ENCODE results near the gene IL25.

Gene IL25

GRCh38 chr14:23406244-23406643 lies 33.6 kb downstream of the IL25 start:
- no peak overlapping the region for H3K14ac ChIP-seq (ENCODE audit: low read length in 2 of 2)
- no peaks in the 10 kb centered on the region for H3K36me3 ChIP-seq (ENCODE audit: control insufficient read depth in 1 of 2, insufficient read depth in 2 of 2, low read depth in 1 of 2, low read length in 2 of 2)

GRCh38 chr14:23406725-23407355 lies 34.2 kb downstream of the IL25 start:
- H3K27ac ChIP-seq (ENCODE audit: low read length, poor library complexity, severe bottlenecking): no peak overlapping the region
- peak overlapping the region; percentile 7 for H4K91ac ChIP-seq (ENCODE audit: low read length)
- H3K14ac ChIP-seq (ENCODE audit: low read length in 2 of 2): no peak overlapping the region
- no peak overlapping the region for H3K4ac ChIP-seq (ENCODE audit: low read depth in 1 of 2, low read length in 2 of 2)
- H3K4me3 ChIP-seq (ENCODE audit: insufficient read depth in 1 of 2, low read depth in 1 of 2, low read length in 2 of 2): no peak overlapping the region
- H2BK120ac ChIP-seq (ENCODE audit: low read depth, low read length): no peak overlapping the region
- H3K36me3 ChIP-seq (ENCODE audit: control insufficient read depth in 1 of 2, insufficient read depth in 2 of 2, low read depth in 1 of 2, low read length in 2 of 2): no peaks in the 10 kb centered on the region
- no peaks in the 10 kb centered on the region for H3K79me1 ChIP-seq (replicated peaks; ENCODE audit: low read length, poor library complexity, severe bottlenecking)
- no peaks in the 10 kb centered on the region for H3K4me1 ChIP-seq (ENCODE audit: control insufficient read depth, insufficient read depth, low read depth, low read length)
- DNase-seq: no peak
- WGBS: 82% methylated on average over 14 of the region's 15 CpGs
- H3K9ac ChIP-seq (ENCODE audit: low read length): no peak overlapping the region
- no peak overlapping the region for H2AK5ac ChIP-seq (ENCODE audit: low read length, severe bottlenecking)
- H4K8ac ChIP-seq (ENCODE audit: low read length): no peak overlapping the region
- no peaks in the 10 kb centered on the region for H3K9me3 ChIP-seq (ENCODE audit: control insufficient read depth, low read length)
- no peak overlapping the region for H2BK15ac ChIP-seq (ENCODE audit: low read depth, poor library complexity, severe bottlenecking)
- no peak overlapping the region for H2BK5ac ChIP-seq (ENCODE audit: low read depth, low read length, poor library complexity, severe bottlenecking)
- H3K4me2 ChIP-seq (ENCODE audit: low read length, poor library complexity, severe bottlenecking): no peak overlapping the region
- H3K23ac ChIP-seq (ENCODE audit: low read length in 2 of 2): no peak overlapping the region
- no peak overlapping the region for H3K18ac ChIP-seq (ENCODE audit: low read depth in 1 of 2, low read length in 2 of 2)
- H2BK12ac ChIP-seq (ENCODE audit: low read length in 2 of 2): no peak overlapping the region
- peaks cover 61 to 86% of the 10 kb centered on the region in 2 experiments for H3K27me3 ChIP-seq (ENCODE audit: control insufficient read depth in 1 of 2, insufficient read depth in 1 of 2, low read length in 2 of 2)
- no peak overlapping the region for H2AFZ ChIP-seq (ENCODE audit: low read depth, low read length)

More at GRCh38 chr14:23406244-23406643, 33.6 kb downstream of the IL25 start:
- H2BK120ac ChIP-seq (ENCODE audit: low read depth, low read length): no peak overlapping the region
- no peak overlapping the region for H2BK12ac ChIP-seq (ENCODE audit: low read length in 2 of 2)
- H3K27me3 ChIP-seq (ENCODE audit: control insufficient read depth in 1 of 2, insufficient read depth in 1 of 2, low read length in 2 of 2): peaks cover 57 to 88% of the 10 kb centered on the region in 2 experiments
- no peak overlapping the region for H2AFZ ChIP-seq (ENCODE audit: low read depth, low read length)
- no peaks in the 10 kb centered on the region for H3K4me1 ChIP-seq (ENCODE audit: control insufficient read depth, insufficient read depth, low read depth, low read length)
- H2BK5ac ChIP-seq (ENCODE audit: low read depth, low read length, poor library complexity, severe bottlenecking): no peak overlapping the region
- H4K8ac ChIP-seq (ENCODE audit: low read length): no peak overlapping the region
- 63% methylated on average over 4 of the region's 4 CpGs for WGBS
- H2AK5ac ChIP-seq (ENCODE audit: low read length, severe bottlenecking): no peak overlapping the region
- H2BK15ac ChIP-seq (ENCODE audit: low read depth, poor library complexity, severe bottlenecking): no peak overlapping the region
- no peak overlapping the region for H3K23ac ChIP-seq (ENCODE audit: low read length in 2 of 2)
- H4K91ac ChIP-seq (ENCODE audit: low read length): no peak overlapping the region
- H3K18ac ChIP-seq (ENCODE audit: low read depth in 1 of 2, low read length in 2 of 2): no peak overlapping the region
- no peak for DNase-seq
- no peak overlapping the region for H3K4me2 ChIP-seq (ENCODE audit: low read length, poor library complexity, severe bottlenecking)
- no peaks in the 10 kb centered on the region for H3K9me3 ChIP-seq (ENCODE audit: control insufficient read depth, low read length)
- no peaks in the 10 kb centered on the region for H3K79me1 ChIP-seq (replicated peaks; ENCODE audit: low read length, poor library complexity, severe bottlenecking)
- H3K9ac ChIP-seq (ENCODE audit: low read length): no peak overlapping the region
- no peak overlapping the region for H3K4ac ChIP-seq (ENCODE audit: low read depth in 1 of 2, low read length in 2 of 2)
- H3K27ac ChIP-seq (ENCODE audit: low read length, poor library complexity, severe bottlenecking): no peak overlapping the region
- no peak overlapping the region for H3K4me3 ChIP-seq (ENCODE audit: insufficient read depth in 1 of 2, low read depth in 1 of 2, low read length in 2 of 2)

DNA sequence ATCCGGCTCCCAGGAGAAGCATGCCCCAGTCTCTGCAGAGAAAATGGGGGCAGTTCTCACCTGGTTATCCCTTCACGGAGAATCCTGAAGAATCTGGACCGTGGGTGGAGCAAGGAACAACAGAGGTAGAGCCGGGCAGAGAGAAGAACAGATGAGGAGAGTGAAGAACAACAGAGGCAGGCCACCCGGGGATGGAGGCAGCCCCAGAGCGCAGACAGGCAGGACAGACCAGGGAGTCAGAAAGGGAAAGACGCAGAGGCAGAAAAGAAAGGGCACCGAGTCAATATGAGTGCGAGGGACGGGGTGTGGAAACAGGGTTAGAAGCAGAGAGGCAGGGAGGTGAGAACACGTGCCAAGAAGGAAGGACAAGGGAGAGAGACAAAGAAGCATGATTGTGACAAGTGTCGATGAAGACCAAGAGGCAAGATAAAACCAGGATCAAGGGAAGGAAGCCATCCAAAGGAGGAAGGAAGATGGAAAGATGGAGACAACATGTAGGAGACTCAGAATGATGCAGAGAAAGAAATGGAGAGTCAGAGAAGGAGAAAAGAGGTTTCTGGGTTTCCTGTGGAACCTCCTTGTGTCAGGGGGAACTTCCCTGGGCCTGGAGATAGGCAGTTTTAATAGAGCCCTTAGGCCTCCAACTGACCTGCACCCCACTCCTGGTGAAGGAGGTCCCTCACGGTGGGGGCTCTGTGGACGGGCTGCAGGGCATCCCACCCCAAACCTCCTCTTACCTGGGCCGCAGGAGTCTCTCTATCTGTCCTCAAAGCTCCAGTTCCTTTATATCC lies 35.1 kb downstream of the IL25 start, which contains the start of gene MYH6:
Gene MYH6 (minus strand): TSS at position 758 of the 791 bp plus-strand sequence. CDS start 1,050 bp downstream, outside the sequence.
- no peak within 1 kb of the TSS for H3K4me2 ChIP-seq (ENCODE audit: low read length, poor library complexity, severe bottlenecking)
- H3K18ac ChIP-seq (ENCODE audit: low read depth in 1 of 2, low read length in 2 of 2): no peak within 1 kb of the TSS
- no peak within 1 kb of the TSS for H2AFZ ChIP-seq (ENCODE audit: low read depth, low read length)
- no peak within 1 kb of the TSS for H3K4ac ChIP-seq (ENCODE audit: low read depth in 1 of 2, low read length in 2 of 2)
- no peak within 1 kb of the TSS for H2BK120ac ChIP-seq (ENCODE audit: low read depth, low read length)
- no peaks in the 10 kb centered on the region for H3K9me3 ChIP-seq (ENCODE audit: control insufficient read depth, low read length)
- no peak for DNase-seq
- no peaks in the 10 kb centered on the region for H3K4me1 ChIP-seq (ENCODE audit: control insufficient read depth, insufficient read depth, low read depth, low read length)
- 86% methylated on average over 15 of the region's 15 CpGs for WGBS
- no peak within 1 kb of the TSS for H2BK5ac ChIP-seq (ENCODE audit: low read depth, low read length, poor library complexity, severe bottlenecking)
- H3K14ac ChIP-seq (ENCODE audit: low read length in 2 of 2): no peak within 1 kb of the TSS
- no peak within 1 kb of the TSS for H3K27ac ChIP-seq (ENCODE audit: low read length, poor library complexity, severe bottlenecking)
- no peak within 1 kb of the TSS for H2BK15ac ChIP-seq (ENCODE audit: low read depth, poor library complexity, severe bottlenecking)
- peaks cover 63 to 90% of the 10 kb centered on the region in 2 experiments for H3K27me3 ChIP-seq (ENCODE audit: control insufficient read depth in 1 of 2, insufficient read depth in 1 of 2, low read length in 2 of 2)
- H4K8ac ChIP-seq (ENCODE audit: low read length): no peak within 1 kb of the TSS
- no peak within 1 kb of the TSS for H2BK12ac ChIP-seq (ENCODE audit: low read length in 2 of 2)
- no peaks in the 10 kb centered on the region for H3K79me1 ChIP-seq (replicated peaks; ENCODE audit: low read length, poor library complexity, severe bottlenecking)
- no peak within 1 kb of the TSS for H3K9ac ChIP-seq (ENCODE audit: low read length)
- H3K4me3 ChIP-seq (ENCODE audit: insufficient read depth in 1 of 2, low read depth in 1 of 2, low read length in 2 of 2): no peak within 1 kb of the TSS
- peak within 1 kb of the TSS; percentile 7 for H4K91ac ChIP-seq (ENCODE audit: low read length)
- H2AK5ac ChIP-seq (ENCODE audit: low read length, severe bottlenecking): no peak within 1 kb of the TSS
- H3K23ac ChIP-seq (ENCODE audit: low read length in 2 of 2): no peak within 1 kb of the TSS
- no peaks in the 10 kb centered on the region for H3K36me3 ChIP-seq (ENCODE audit: control insufficient read depth in 1 of 2, insufficient read depth in 2 of 2, low read depth in 1 of 2, low read length in 2 of 2)

DNA sequence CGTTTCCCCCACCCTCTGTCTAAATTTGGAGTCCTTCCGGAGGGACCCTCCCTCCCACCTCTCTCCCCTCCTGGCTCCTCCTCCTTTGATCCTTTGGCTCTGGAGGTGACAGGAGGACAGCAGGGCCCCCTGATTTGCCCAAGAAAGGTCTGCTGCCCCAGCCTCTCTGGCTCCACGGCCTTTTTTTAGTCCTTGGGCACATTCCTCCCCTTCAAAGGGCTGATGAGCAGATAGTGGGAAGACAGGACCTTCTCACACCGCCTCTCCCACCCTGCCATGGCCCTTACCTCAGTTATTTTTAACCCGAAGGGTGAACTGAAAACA lies 35.7 kb downstream of the IL25 start:
- Histone ChIP-seq H3K9ac (ENCODE audit: low read length) (no peak overlapping the region), H3K9me3 (ENCODE audit: control insufficient read depth, low read length) (no peaks in the 10 kb centered on the region), H3K27ac (ENCODE audit: low read length, poor library complexity, severe bottlenecking) (no peak overlapping the region), H2BK12ac (ENCODE audit: low read length in 2 of 2) (no peak overlapping the region), H4K91ac (ENCODE audit: low read length) (no peak overlapping the region), H3K36me3 (ENCODE audit: control insufficient read depth in 1 of 2, insufficient read depth in 2 of 2, low read depth in 1 of 2, low read length in 2 of 2) (no peaks in the 10 kb centered on the region), H3K4ac (ENCODE audit: low read depth in 1 of 2, low read length in 2 of 2) (no peak overlapping the region), H3K4me1 (ENCODE audit: control insufficient read depth, insufficient read depth, low read depth, low read length) (no peaks in the 10 kb centered on the region), H3K79me1 (replicated peaks; ENCODE audit: low read length, poor library complexity, severe bottlenecking) (no peaks in the 10 kb centered on the region), H2BK15ac (ENCODE audit: low read depth, poor library complexity, severe bottlenecking) (no peak overlapping the region), H3K27me3 (ENCODE audit: control insufficient read depth in 1 of 2, insufficient read depth in 1 of 2, low read length in 2 of 2) (peaks cover 65 to 85% of the 10 kb centered on the region in 2 experiments), H3K18ac (ENCODE audit: low read depth in 1 of 2, low read length in 2 of 2) (no peak overlapping the region), H2BK5ac (ENCODE audit: low read depth, low read length, poor library complexity, severe bottlenecking) (no peak overlapping the region), H2BK120ac (ENCODE audit: low read depth, low read length) (no peak overlapping the region), H3K23ac (ENCODE audit: low read length in 2 of 2) (no peak overlapping the region), H3K4me2 (ENCODE audit: low read length, poor library complexity, severe bottlenecking) (no peak overlapping the region), H3K4me3 (ENCODE audit: insufficient read depth in 1 of 2, low read depth in 1 of 2, low read length in 2 of 2) (no peak overlapping the region), H3K14ac (ENCODE audit: low read length in 2 of 2) (no peak overlapping the region), H2AK5ac (ENCODE audit: low read length, severe bottlenecking) (no peak overlapping the region), H2AFZ (ENCODE audit: low read depth, low read length) (no peak overlapping the region), H4K8ac (ENCODE audit: low read length) (no peak overlapping the region)
- no peak for DNase-seq
- WGBS: 74% methylated on average over 5 of the region's 5 CpGs

Measured in mesenchymal stem cell (in vitro differentiated cells and primary cell).